NCI-H1092 (cell line): ENCODE measurements around the gene SMARCD3.

Experiments
- DNase-seq: peaks from one replicate; lab custom pipeline; 2025; lab: John Stamatoyannopoulos, UW

SMARCD3 gene

GRCh38 chr7:151237244-151238189 lies 11.0 kb downstream of the SMARCD3 start:
- no peak for DNase-seq

DNA sequence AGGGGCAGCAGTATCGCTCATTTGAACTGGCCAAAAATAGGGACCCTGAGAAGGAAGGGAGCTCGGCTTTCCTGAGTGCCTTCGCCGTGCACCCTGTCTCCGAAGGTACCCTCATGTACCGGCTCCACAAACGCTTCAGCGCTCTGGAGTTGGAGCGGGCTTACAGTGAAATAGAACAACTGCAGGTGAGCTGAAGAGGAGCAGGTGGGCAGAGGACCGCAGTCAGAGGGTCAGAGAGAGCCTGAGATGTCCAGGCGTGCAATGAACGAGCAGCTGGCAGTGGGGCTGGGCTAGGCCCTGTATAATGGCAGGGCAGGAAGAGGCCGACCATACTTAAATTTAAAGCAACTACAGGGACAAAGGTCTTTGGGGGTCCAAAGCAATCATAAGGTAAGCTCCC lies 12.1 kb downstream of the SMARCD3 start:
- DNase-seq, result no peak

DNA sequence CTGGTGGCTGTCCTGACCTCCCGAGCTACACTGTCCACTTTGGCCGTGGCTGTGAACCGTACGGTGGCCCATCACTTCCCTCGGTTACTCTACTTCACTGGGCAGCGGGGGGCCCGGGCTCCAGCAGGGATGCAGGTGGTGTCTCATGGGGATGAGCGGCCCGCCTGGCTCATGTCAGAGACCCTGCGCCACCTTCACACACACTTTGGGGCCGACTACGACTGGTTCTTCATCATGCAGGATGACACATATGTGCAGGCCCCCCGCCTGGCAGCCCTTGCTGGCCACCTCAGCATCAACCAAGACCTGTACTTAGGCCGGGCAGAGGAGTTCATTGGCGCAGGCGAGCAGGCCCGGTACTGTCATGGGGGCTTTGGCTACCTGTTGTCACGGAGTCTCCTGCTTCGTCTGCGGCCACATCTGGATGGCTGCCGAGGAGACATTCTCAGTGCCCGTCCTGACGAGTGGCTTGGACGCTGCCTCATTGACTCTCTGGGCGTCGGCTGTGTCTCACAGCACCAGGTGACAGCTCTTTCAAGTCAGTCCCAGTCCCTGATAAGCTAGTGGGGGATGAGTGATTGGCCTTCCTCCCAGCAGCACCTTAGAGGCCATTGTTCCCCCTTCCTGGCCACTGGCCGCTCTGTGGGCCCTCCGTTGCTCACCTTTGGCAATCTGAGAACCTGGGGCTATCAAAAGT lies 13.3 kb downstream of the SMARCD3 start:
- DNase-seq, result no peak

- no peak for DNase-seq
Observed at GRCh38 chr7:151233804-151234203, 14.7 kb downstream of the SMARCD3 start.

- no peak for DNase-seq
Observed at GRCh38 chr7:151232917-151233701, 15.4 kb downstream of the SMARCD3 start.

- peak; percentile 84 for DNase-seq
Observed at GRCh38 chr7:151232091-151232916, 16.2 kb downstream of the SMARCD3 start, which contains the start of gene CHPF2. CHPF2 (plus strand) TSS chr7:151232483; CDS start chr7:151234012, 1,529 bp downstream.

DNA sequence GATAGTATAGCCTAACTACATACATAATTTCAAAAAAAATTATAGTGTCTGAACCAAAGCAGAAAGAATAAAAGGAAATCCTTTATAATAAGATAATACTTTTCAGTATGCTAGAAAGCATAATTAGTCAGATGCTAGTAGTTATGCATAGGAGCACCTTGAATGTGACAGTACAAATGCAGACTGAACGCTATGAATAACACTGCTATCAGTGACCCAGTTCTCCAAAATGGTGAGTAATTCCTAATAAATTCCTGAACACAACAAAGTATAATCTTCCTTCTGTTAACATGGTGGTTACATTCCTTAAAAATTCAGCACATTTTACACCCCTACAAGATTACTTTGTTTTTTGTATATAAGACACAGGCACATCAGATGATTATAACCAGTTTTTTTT lies 17.4 kb downstream of the SMARCD3 start:
- no peak for DNase-seq

GRCh38 chr7:151229249-151229648 lies 19.2 kb downstream of the SMARCD3 start:
- no peak for DNase-seq

GRCh38 chr7:151228024-151228866 lies 20.2 kb downstream of the SMARCD3 start:
- DNase-seq, result no peak

GRCh38 chr7:151226875-151227782 lies 21.4 kb downstream of the SMARCD3 start, which contains the start of gene ABCF2:
ABCF2 (minus strand) TSS chr7:151227205; CDS start chr7:151226458, 747 bp downstream.
- peak; percentile 98 for DNase-seq

GRCh38 chr7:151226560-151226874 lies 22.0 kb downstream of the SMARCD3 start:
- DNase-seq, result no peak

DNA sequence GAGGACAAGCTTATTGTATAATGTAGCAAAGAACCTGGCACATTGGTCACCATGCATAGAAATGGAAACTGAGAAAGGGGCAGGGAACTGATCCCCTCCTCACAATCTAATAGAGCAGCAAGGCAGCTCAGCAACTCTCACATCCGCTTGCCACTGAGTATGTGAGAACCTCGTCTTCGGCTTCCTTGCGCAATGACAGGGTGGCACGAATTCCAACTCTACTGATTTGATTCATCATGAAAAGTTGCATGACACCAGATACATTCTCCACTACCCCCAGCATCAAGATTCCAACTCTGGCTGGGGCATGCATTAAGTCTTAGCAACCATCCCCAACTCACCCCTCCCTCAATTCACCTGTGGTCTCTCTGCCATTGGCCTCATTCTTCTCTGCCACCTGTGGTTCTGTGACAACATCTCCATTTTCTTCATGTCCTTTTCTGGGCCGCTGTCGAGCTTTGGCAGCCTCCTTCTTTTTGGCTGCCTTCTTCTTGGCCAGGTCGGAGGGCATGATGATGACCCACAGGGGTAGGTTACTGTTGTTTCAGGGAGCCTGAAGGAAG lies 22.5 kb downstream of the SMARCD3 start:
- no peak for DNase-seq

DNA sequence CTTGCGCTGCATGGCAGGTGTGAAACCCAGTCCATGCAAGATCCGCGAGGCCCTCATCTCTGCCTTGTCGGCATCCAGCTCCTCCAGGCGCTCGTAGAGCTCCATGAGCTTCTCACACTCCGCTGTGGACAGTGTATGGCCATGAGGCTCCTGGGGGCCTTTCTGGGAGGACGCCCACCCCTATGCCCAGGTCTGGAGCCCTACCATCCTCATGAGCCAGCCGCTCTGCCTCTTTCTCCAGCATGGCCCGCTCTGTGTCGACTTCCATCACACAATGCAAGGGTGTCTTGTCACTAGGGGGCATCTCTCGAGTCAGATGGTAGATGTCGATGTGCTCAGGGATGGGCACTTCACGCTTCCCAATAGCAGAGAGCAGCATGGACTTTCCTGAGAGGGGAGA lies 24.8 kb downstream of the SMARCD3 start:
- no peak for DNase-seq

DNA sequence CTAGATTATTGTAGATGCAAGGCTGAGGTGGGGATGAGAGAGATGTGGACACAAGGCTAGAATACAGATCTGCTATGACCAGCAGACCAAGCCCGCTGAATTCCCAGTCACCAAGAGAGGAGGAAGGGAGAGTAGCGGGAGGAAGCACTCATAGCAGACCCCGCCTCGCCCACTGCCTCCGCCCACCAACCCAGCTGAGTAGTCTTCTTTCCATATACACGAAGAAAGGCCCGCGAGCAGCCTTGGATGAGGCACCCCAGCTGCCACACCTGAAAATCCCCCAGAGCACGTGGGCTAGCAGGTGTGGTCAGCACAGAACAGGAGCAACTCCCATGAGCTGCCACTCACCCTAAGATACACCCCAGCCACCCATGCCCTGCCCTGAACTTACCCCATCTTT lies 30.3 kb downstream of the SMARCD3 start:
- no peak for DNase-seq

- no peak for DNase-seq
Observed at GRCh38 chr7:151215396-151215795, 33.1 kb downstream of the SMARCD3 start.

- DNase-seq, result no peak
Observed at GRCh38 chr7:151213826-151214225, 34.7 kb downstream of the SMARCD3 start.

DNA sequence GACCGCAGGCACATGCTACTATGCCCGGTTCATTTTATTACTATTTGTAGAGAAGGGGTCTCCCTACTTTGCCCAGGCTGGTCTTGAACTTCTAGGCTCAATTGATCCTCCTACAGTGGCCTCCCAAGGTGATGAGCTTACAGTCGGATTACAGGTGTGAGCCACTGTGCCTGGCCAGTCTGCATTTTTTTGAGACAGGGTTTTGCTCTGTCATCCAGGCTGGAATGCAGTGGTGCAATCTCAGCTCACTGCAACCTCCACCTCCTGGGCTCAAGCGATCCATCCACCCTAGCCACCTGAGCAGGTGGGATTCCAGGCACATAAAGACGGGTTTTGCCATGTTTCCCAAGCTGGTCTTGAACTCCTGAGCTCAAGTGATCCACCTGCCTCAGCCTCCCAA lies 35.9 kb downstream of the SMARCD3 start:
- DNase-seq, result no peak

DNA sequence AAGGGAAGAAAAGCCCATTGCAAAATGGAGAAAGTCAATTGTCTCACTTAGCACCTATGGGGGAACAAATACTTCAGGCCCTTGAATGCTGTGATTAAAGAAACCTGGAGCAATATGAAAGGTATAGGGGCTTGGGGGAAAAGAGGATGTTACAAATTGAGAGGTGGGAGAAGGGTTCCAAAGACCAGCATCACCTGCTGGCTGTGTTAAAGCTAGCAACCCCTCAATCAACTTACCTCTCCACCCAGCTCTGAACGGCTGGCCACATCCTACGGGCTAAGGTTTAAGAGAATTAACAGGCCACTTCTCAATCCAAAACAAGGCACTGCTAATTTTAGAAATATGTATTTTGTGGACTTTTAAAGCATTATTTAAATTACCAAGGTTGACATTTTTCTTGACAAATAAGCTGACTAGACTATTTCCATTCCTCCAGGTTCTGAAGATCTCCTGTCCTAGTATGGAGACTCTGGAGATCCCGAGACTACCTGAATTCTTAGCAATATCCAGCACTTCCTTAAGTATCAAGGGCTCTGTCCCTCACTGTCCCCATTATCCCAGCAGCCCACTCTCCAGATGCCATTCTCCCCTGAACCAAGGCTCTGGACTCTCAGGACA lies 37.2 kb downstream of the SMARCD3 start:
- DNase-seq, result no peak
